ENCODE results near the gene TAS2R13.

TAS2R13 gene

GRCh38 chr12:10909462-10909861 lies at the start of gene TAS2R13:
TSS of gene TAS2R13 (minus strand) at chr12:10909562. CDS start at chr12:10909298, 264 bp downstream.
- H3K9ac ChIP-seq (ENCODE audit: low read depth, low read length): no peak within 1 kb of the TSS
- H3K9me3 ChIP-seq (ENCODE audit: control insufficient read depth, insufficient read depth, low read length): no peaks in the 10 kb centered on the region
- no peaks in the 10 kb centered on the region for H3K4me1 ChIP-seq (ENCODE audit: control insufficient read depth, insufficient read depth, low read length)
- H3K27me3 ChIP-seq (ENCODE audit: control insufficient read depth, insufficient read depth, low read length): no peaks in the 10 kb centered on the region
- H3K36me3 ChIP-seq (ENCODE audit: control insufficient read depth, insufficient read depth, low read length): no peaks in the 10 kb centered on the region
- H3K4me3 ChIP-seq (ENCODE audit: low read depth, low read length): no peak within 1 kb of the TSS

- H3K36me3 ChIP-seq (ENCODE audit: control insufficient read depth, insufficient read depth, low read length): no peaks in the 10 kb centered on the region
- no peaks in the 10 kb centered on the region for H3K27me3 ChIP-seq (ENCODE audit: control insufficient read depth, insufficient read depth, low read length)
- no peaks in the 10 kb centered on the region for H3K4me1 ChIP-seq (ENCODE audit: control insufficient read depth, insufficient read depth, low read length)
- no peak overlapping the region for H3K9ac ChIP-seq (ENCODE audit: low read depth, low read length)
- no peaks in the 10 kb centered on the region for H3K9me3 ChIP-seq (ENCODE audit: control insufficient read depth, insufficient read depth, low read length)
- H3K4me3 ChIP-seq (ENCODE audit: low read depth, low read length): no peak overlapping the region
These were observed 48.4 kb upstream of the TAS2R13 start for GRCh38 chr12:10957741-10958140.

GRCh38 chr12:10956085-10956484 lies 46.7 kb upstream of the TAS2R13 start:
- Histone ChIP-seq H3K9me3 (ENCODE audit: control insufficient read depth, insufficient read depth, low read length) (no peaks in the 10 kb centered on the region), H3K36me3 (ENCODE audit: control insufficient read depth, insufficient read depth, low read length) (no peaks in the 10 kb centered on the region), H3K27me3 (ENCODE audit: control insufficient read depth, insufficient read depth, low read length) (no peaks in the 10 kb centered on the region), H3K9ac (ENCODE audit: low read depth, low read length) (no peak overlapping the region), H3K4me1 (ENCODE audit: control insufficient read depth, insufficient read depth, low read length) (no peaks in the 10 kb centered on the region), H3K4me3 (ENCODE audit: low read depth, low read length) (no peak overlapping the region)

- Histone ChIP-seq H3K9me3 (ENCODE audit: control insufficient read depth, insufficient read depth, low read length) (no peaks in the 10 kb centered on the region), H3K27me3 (ENCODE audit: control insufficient read depth, insufficient read depth, low read length) (no peaks in the 10 kb centered on the region), H3K4me1 (ENCODE audit: control insufficient read depth, insufficient read depth, low read length) (no peaks in the 10 kb centered on the region), H3K9ac (ENCODE audit: low read depth, low read length) (no peak overlapping the region), H3K4me3 (ENCODE audit: low read depth, low read length) (no peak overlapping the region), H3K36me3 (ENCODE audit: control insufficient read depth, insufficient read depth, low read length) (no peaks in the 10 kb centered on the region)
These were observed 43.3 kb upstream of the TAS2R13 start for GRCh38 chr12:10952645-10953044.

GRCh38 chr12:10943167-10943566 lies 33.8 kb upstream of the TAS2R13 start:
- H3K36me3 ChIP-seq (ENCODE audit: control insufficient read depth, insufficient read depth, low read length): no peaks in the 10 kb centered on the region
- H3K4me1 ChIP-seq (ENCODE audit: control insufficient read depth, insufficient read depth, low read length): peaks cover 5% of the 10 kb centered on the region
- H3K9me3 ChIP-seq (ENCODE audit: control insufficient read depth, insufficient read depth, low read length): no peaks in the 10 kb centered on the region
- no peaks in the 10 kb centered on the region for H3K27me3 ChIP-seq (ENCODE audit: control insufficient read depth, insufficient read depth, low read length)
- no peak overlapping the region for H3K9ac ChIP-seq (ENCODE audit: low read depth, low read length)
- no peak overlapping the region for H3K4me3 ChIP-seq (ENCODE audit: low read depth, low read length)

- H3K27me3 ChIP-seq (ENCODE audit: control insufficient read depth, insufficient read depth, low read length): no peaks in the 10 kb centered on the region
- H3K4me1 ChIP-seq (ENCODE audit: control insufficient read depth, insufficient read depth, low read length): peaks cover 5% of the 10 kb centered on the region
- H3K9me3 ChIP-seq (ENCODE audit: control insufficient read depth, insufficient read depth, low read length): no peaks in the 10 kb centered on the region
- H3K36me3 ChIP-seq (ENCODE audit: control insufficient read depth, insufficient read depth, low read length): no peaks in the 10 kb centered on the region
- no peak overlapping the region for H3K9ac ChIP-seq (ENCODE audit: low read depth, low read length)
- no peak overlapping the region for H3K4me3 ChIP-seq (ENCODE audit: low read depth, low read length)
These were observed 32.7 kb upstream of the TAS2R13 start for GRCh38 chr12:10941916-10942607.

GRCh38 chr12:10941369-10941768 lies 32.0 kb upstream of the TAS2R13 start:
- Histone ChIP-seq H3K9ac (ENCODE audit: low read depth, low read length) (no peak overlapping the region), H3K27me3 (ENCODE audit: control insufficient read depth, insufficient read depth, low read length) (no peaks in the 10 kb centered on the region), H3K4me1 (ENCODE audit: control insufficient read depth, insufficient read depth, low read length) (peaks cover 5% of the 10 kb centered on the region)

GRCh38 chr12:10940389-10940788 lies 31.0 kb upstream of the TAS2R13 start:
- Histone ChIP-seq H3K36me3 (ENCODE audit: control insufficient read depth, insufficient read depth, low read length) (no peaks in the 10 kb centered on the region), H3K4me1 (ENCODE audit: control insufficient read depth, insufficient read depth, low read length) (peaks cover 11% of the 10 kb centered on the region), H3K9me3 (ENCODE audit: control insufficient read depth, insufficient read depth, low read length) (no peaks in the 10 kb centered on the region), H3K27me3 (ENCODE audit: control insufficient read depth, insufficient read depth, low read length) (no peaks in the 10 kb centered on the region), H3K9ac (ENCODE audit: low read depth, low read length) (no peak overlapping the region), H3K4me3 (ENCODE audit: low read depth, low read length) (no peak overlapping the region)

More at GRCh38 chr12:10941369-10941768, 32.0 kb upstream of the TAS2R13 start:
- Histone ChIP-seq H3K9me3 (ENCODE audit: control insufficient read depth, insufficient read depth, low read length) (no peaks in the 10 kb centered on the region), H3K4me3 (ENCODE audit: low read depth, low read length) (no peak overlapping the region), H3K36me3 (ENCODE audit: control insufficient read depth, insufficient read depth, low read length) (no peaks in the 10 kb centered on the region)

- Histone ChIP-seq H3K4me1 (ENCODE audit: control insufficient read depth, insufficient read depth, low read length) (peaks cover 11% of the 10 kb centered on the region), H3K4me3 (ENCODE audit: low read depth, low read length) (no peak within 1 kb of the TSS), H3K9ac (ENCODE audit: low read depth, low read length) (no peak within 1 kb of the TSS), H3K9me3 (ENCODE audit: control insufficient read depth, insufficient read depth, low read length) (no peaks in the 10 kb centered on the region), H3K27me3 (ENCODE audit: control insufficient read depth, insufficient read depth, low read length) (no peaks in the 10 kb centered on the region), H3K36me3 (ENCODE audit: control insufficient read depth, insufficient read depth, low read length) (no peaks in the 10 kb centered on the region)
These were observed 29.8 kb upstream of the TAS2R13 start, which contains the start of gene TAS2R14 for GRCh38 chr12:10939163-10939562. TSS of gene TAS2R14 (minus strand) at chr12:10939263. CDS start at chr12:10939207, 56 bp downstream.

- H3K9me3 ChIP-seq (ENCODE audit: control insufficient read depth, insufficient read depth, low read length): no peaks in the 10 kb centered on the region
- H3K9ac ChIP-seq (ENCODE audit: low read depth, low read length): no peak overlapping the region
- H3K27me3 ChIP-seq (ENCODE audit: control insufficient read depth, insufficient read depth, low read length): no peaks in the 10 kb centered on the region
- H3K4me3 ChIP-seq (ENCODE audit: low read depth, low read length): no peak overlapping the region
- no peaks in the 10 kb centered on the region for H3K36me3 ChIP-seq (ENCODE audit: control insufficient read depth, insufficient read depth, low read length)
- peaks cover 6% of the 10 kb centered on the region for H3K4me1 ChIP-seq (ENCODE audit: control insufficient read depth, insufficient read depth, low read length)
These were observed 27.1 kb upstream of the TAS2R13 start for GRCh38 chr12:10936506-10936905.

- H3K4me3 ChIP-seq (ENCODE audit: low read depth, low read length): no peak within 1 kb of the TSS
- no peak within 1 kb of the TSS for H3K9ac ChIP-seq (ENCODE audit: low read depth, low read length)
- H3K27me3 ChIP-seq (ENCODE audit: control insufficient read depth, insufficient read depth, low read length): no peaks in the 10 kb centered on the region
- no peaks in the 10 kb centered on the region for H3K4me1 ChIP-seq (ENCODE audit: control insufficient read depth, insufficient read depth, low read length)
- H3K36me3 ChIP-seq (ENCODE audit: control insufficient read depth, insufficient read depth, low read length): no peaks in the 10 kb centered on the region
- H3K9me3 ChIP-seq (ENCODE audit: control insufficient read depth, insufficient read depth, low read length): no peaks in the 10 kb centered on the region
These were observed 19.5 kb upstream of the TAS2R13 start, which contains the start of gene PRH2 for GRCh38 chr12:10928746-10929286. TSS of gene PRH2 (plus strand) at chr12:10929236. CDS start at chr12:10929274, 38 bp downstream.

GRCh38 chr12:10926269-10926668 lies 16.9 kb upstream of the TAS2R13 start:
- Histone ChIP-seq H3K9ac (ENCODE audit: low read depth, low read length) (no peak overlapping the region), H3K4me3 (ENCODE audit: low read depth, low read length) (no peak overlapping the region), H3K4me1 (ENCODE audit: control insufficient read depth, insufficient read depth, low read length) (no peaks in the 10 kb centered on the region)

More at GRCh38 chr12:10926269-10926668, 16.9 kb upstream of the TAS2R13 start:
- no peaks in the 10 kb centered on the region for H3K9me3 ChIP-seq (ENCODE audit: control insufficient read depth, insufficient read depth, low read length)
- H3K27me3 ChIP-seq (ENCODE audit: control insufficient read depth, insufficient read depth, low read length): no peaks in the 10 kb centered on the region
- no peaks in the 10 kb centered on the region for H3K36me3 ChIP-seq (ENCODE audit: control insufficient read depth, insufficient read depth, low read length)
